Activated CD4-positive, alpha-beta T cell treated with anti-CD3 and anti-CD28 coated beads, Interleukin-2, amount 10 ng/mL, durations not matched to agents 24 days and 14 days (primary cell): ENCODE data around the gene RAPGEF3. TPM values are rescaled to one million over a fixed set of nuclear protein-coding genes. Genes with fewer than 3 reads are reported as not detected.
A peak's percentile ranks its signal among the peaks of the same experiment; 100 is the strongest.

ENCODE experiments used
- DNase-seq: peaks from one replicate; pipeline ENCODE4 v3.0.0; 2022
- H3K27ac Mint-ChIP-seq: one replicate; pipeline ENCODE4 v1.8.0; 2022; ENCODE audit warnings: mild to moderate bottlenecking, mixed read lengths
- H3K27me3 Mint-ChIP-seq: one replicate; pipeline ENCODE4 v1.8.0; 2022; ENCODE audit warnings: mixed read lengths
- H3K36me3 Mint-ChIP-seq: one replicate; pipeline ENCODE4 v1.8.0; 2022; ENCODE audit warnings: low read depth, mild to moderate bottlenecking, mixed read lengths
- H3K4me1 Mint-ChIP-seq: one replicate; pipeline ENCODE4 v1.8.0; 2021; ENCODE audit warnings: mixed read lengths
- H3K4me3 Mint-ChIP-seq: one replicate; pipeline ENCODE4 v1.8.0; 2022; ENCODE audit warnings: mild to moderate bottlenecking, moderate library complexity, mixed read lengths
- H3K9me3 Mint-ChIP-seq: one replicate; pipeline ENCODE4 v1.8.0; 2021; ENCODE audit warnings: mixed read lengths
- intact Hi-C: fragments of 100-400 bp; cut with micrococcal nuclease; formaldehyde crosslinking; loops from one replicate; pipeline ENCODE4 v1.15.1; 2023
- total RNA-seq: library from RNA; stranded (reverse); gene quantifications from 2 replicates; pipeline ENCODE4 v1.2.3, GENCODE V29; 2022

RAPGEF3 gene, protein sequence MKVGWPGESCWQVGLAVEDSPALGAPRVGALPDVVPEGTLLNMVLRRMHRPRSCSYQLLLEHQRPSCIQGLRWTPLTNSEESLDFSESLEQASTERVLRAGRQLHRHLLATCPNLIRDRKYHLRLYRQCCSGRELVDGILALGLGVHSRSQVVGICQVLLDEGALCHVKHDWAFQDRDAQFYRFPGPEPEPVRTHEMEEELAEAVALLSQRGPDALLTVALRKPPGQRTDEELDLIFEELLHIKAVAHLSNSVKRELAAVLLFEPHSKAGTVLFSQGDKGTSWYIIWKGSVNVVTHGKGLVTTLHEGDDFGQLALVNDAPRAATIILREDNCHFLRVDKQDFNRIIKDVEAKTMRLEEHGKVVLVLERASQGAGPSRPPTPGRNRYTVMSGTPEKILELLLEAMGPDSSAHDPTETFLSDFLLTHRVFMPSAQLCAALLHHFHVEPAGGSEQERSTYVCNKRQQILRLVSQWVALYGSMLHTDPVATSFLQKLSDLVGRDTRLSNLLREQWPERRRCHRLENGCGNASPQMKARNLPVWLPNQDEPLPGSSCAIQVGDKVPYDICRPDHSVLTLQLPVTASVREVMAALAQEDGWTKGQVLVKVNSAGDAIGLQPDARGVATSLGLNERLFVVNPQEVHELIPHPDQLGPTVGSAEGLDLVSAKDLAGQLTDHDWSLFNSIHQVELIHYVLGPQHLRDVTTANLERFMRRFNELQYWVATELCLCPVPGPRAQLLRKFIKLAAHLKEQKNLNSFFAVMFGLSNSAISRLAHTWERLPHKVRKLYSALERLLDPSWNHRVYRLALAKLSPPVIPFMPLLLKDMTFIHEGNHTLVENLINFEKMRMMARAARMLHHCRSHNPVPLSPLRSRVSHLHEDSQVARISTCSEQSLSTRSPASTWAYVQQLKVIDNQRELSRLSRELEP
- total RNA-seq, result 3.6 and 4.5 TPM in 2 replicates

DNA sequence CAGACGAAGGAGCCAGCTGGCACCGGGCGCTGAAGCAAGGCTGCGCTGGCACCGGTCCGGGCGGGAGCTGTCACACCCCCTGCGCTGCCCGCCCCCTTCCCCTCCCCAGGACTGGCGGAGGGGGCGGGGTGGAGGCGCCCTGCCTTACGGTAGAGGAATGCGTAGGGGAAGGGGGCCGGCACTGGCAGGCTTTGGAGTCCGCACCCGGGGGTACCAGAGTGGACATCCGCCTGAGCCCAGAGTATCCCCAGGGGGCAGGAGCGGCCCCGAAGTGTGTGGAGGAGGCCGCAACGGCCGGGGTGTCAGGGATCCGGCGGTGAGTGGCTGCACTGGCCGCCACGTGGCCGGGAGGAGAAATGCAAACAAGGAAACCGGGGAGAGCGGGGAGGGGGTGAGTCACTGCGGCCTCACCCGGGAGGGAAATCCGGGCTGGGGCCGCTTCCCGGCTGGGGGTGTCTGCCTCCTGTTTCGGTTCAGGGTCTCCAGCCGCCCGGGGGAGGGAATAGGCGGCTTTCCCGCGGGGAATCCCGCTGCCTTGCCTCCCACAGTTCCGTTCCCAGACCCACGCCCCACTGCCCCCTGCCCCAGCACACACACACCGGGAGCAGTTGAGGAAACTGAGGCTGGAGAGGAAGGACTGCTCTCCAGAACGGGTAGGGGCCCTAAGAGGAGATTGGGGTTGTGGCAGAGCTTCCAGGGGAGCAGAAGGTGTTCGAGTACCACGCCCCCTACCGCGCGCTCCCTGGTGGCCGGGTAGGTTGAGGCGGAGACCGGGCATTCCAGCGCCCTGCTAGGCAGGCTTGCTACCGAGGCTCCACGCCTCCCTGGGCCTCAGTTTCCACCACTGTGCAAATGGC lies at the start of gene RAPGEF3:
RAPGEF3 (minus strand) TSS at position 47 of the 857 bp plus-strand sequence. CDS start 324 bp downstream, outside the sequence.
- Mint-ChIP-seq H3K36me3 (no peaks in the 10 kb centered on the region), H3K4me1 (peaks cover 59% of the 10 kb centered on the region), H3K27ac (peak within 1 kb of the TSS; percentile 60), H3K4me3 (peak within 1 kb of the TSS; percentile 82), H3K9me3 (no peaks in the 10 kb centered on the region), H3K27me3 (peaks cover 2% of the 10 kb centered on the region)
- intact Hi-C loops, result loop anchor here (2.0 to 5.0 kb wide), 3 partner anchors 16 to 1492 kb away; partner anchors contain the start of gene SLC38A1
- peak; percentile 91 for DNase-seq

DNA sequence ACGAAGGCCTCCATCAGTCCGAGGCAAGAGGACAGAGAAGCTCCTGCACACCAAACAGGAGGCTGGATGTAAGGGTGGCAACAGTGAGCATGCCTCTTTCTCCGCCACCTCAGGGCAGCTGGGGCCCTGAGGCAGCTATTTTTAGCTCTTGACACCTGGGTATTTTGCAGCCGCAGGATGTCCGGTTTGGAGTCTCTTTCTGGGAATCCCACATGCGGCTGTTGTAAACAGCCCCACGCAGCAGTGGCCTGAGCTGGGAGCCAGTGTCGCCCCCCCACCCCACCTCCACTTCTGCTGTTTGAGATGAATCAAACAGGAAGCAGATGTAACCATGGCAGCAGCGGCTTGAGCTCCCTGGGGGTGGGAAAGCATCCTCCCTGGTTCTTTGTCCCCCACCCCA lies 49.4 kb upstream of the RAPGEF3 start:
- DNase-seq, result peak; percentile 95
- peak overlapping the region; percentile 80 for H3K4me3 Mint-ChIP-seq
- H3K27me3 Mint-ChIP-seq, result no peaks in the 10 kb centered on the region
- no peaks in the 10 kb centered on the region for H3K9me3 Mint-ChIP-seq
- peaks cover 80% of the 10 kb centered on the region for H3K36me3 Mint-ChIP-seq
- H3K27ac Mint-ChIP-seq, result peak overlapping the region; percentile 99
- H3K4me1 Mint-ChIP-seq, result peaks cover 92% of the 10 kb centered on the region
- intact Hi-C loops, result loop anchor here (1.0 to 2.0 kb wide), 5 partner anchors 10 to 77 kb away; no protein-coding TSS in a partner anchor

DNA sequence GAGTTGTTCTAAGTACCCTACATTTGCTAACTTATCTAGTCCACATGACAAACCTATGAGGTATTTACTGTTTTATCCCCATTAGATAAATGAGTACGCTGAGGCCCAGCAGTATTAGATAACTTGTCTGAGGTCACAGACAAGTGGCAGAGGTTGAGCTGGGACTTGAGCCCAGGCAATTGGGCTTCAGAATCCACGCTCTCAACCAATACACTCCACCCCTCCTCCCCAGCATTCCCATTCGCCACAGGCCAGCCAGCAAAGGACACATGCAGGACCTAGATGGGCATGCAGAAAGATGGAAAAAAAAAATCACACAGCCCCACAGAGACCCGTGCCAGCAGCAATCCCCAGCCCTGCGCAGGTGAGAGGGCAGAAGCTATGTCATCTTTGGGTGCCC lies 48.7 kb upstream of the RAPGEF3 start:
- peak overlapping the region; percentile 99 for H3K27ac Mint-ChIP-seq
- no peaks in the 10 kb centered on the region for H3K9me3 Mint-ChIP-seq
- H3K27me3 Mint-ChIP-seq, result no peaks in the 10 kb centered on the region
- DNase-seq, result no peak
- intact Hi-C loops, result no loop called here
- H3K4me3 Mint-ChIP-seq, result peak overlapping the region; percentile 80
- H3K4me1 Mint-ChIP-seq, result peaks cover 94% of the 10 kb centered on the region
- peaks cover 81% of the 10 kb centered on the region for H3K36me3 Mint-ChIP-seq

DNA sequence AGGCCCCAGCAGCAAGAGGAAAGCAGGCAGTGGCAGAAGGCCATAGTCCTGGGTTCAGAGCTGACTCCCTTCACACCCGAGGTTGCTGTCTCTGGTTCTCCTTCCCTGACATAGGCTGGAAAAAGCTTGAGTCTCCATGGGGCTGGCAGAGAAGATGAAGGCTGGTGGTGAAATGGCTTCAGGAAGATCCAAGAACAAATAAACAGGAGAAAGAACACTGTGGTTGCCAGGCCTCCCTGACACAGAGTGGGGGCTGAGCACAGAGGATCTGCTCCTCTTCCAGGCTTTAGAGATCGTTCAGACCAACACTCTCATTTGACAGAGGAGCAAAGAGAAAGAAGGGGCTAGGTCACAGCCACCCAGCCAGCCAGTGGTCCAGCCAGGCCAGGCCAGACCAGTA lies 46.7 kb upstream of the RAPGEF3 start:
- peak overlapping the region; percentile 80 for H3K4me3 Mint-ChIP-seq
- no peak for DNase-seq
- peaks cover 81% of the 10 kb centered on the region for H3K36me3 Mint-ChIP-seq
- peak overlapping the region; percentile 99 for H3K27ac Mint-ChIP-seq
- H3K27me3 Mint-ChIP-seq, result no peaks in the 10 kb centered on the region
- intact Hi-C loops, result no loop called here
- no peaks in the 10 kb centered on the region for H3K9me3 Mint-ChIP-seq
- peaks cover 90% of the 10 kb centered on the region for H3K4me1 Mint-ChIP-seq

DNA sequence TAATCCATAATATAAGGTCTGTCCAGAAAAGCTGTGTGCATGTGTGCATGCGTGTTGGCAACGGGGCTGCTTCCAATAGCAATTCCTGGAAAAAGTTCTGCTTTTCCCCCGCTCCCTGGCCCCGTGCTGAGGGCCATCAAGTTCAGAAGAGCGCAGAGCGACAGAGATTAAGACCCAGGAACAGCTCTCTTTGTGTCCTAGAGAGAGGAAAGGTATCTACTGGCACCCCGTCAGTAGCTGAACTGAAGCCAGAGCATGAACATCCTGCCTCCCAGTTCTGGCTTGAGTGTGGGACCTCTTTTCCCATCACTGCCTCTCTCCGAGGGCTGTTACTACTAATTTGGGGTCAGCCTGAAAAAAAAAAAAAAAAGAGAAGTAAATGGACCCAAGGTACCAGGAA lies 45.5 kb upstream of the RAPGEF3 start:
- intact Hi-C loops, result no loop called here
- peak overlapping the region; percentile 99 for H3K27ac Mint-ChIP-seq
- no peak for DNase-seq
- peaks cover 83% of the 10 kb centered on the region for H3K4me1 Mint-ChIP-seq
- H3K27me3 Mint-ChIP-seq, result no peaks in the 10 kb centered on the region
- H3K9me3 Mint-ChIP-seq, result no peaks in the 10 kb centered on the region
- H3K4me3 Mint-ChIP-seq, result peak overlapping the region; percentile 80
- peaks cover 84% of the 10 kb centered on the region for H3K36me3 Mint-ChIP-seq

DNA sequence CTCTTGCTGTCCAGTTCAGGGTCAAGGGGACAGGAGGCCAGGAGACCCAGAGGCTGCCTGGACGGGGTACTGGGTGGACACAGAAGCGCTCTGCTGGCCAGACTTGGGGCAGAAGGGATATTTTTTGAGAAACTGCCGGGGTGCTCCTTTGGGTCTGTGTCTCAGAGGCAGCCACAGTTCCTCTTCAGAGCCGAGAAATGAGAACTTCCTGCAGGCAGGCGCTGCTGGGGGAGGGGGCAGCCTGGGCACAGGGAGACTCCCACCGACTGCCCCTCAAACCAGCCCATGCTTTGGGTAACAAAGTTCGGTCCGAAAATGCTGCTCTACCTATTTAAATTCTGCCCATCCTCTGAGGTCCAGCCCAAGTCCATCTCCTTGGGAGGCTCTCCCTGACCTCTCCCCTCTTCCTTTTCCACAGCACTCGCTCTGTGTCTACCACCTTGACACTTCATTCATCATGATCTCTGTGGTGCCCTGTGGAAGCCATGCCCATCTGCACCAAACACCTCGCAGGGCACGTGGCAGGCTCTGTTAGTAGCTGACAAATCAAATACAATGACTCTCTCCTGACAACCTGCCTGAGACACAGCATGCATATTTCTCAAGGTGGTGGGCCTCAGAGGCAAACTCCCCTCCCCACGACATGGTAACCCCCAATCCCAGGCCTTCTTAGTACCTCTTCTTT lies 44.7 kb upstream of the RAPGEF3 start:
- DNase-seq, result no peak
- Mint-ChIP-seq H3K4me1 (peaks cover 76% of the 10 kb centered on the region), H3K4me3 (peak overlapping the region; percentile 80), H3K36me3 (peaks cover 82% of the 10 kb centered on the region), H3K27ac (peak overlapping the region; percentile 99), H3K27me3 (no peaks in the 10 kb centered on the region), H3K9me3 (no peaks in the 10 kb centered on the region)
- intact Hi-C loops, result loop anchor here (2.0 kb wide), 1 partner anchor 15 kb away; no protein-coding TSS in a partner anchor

DNA sequence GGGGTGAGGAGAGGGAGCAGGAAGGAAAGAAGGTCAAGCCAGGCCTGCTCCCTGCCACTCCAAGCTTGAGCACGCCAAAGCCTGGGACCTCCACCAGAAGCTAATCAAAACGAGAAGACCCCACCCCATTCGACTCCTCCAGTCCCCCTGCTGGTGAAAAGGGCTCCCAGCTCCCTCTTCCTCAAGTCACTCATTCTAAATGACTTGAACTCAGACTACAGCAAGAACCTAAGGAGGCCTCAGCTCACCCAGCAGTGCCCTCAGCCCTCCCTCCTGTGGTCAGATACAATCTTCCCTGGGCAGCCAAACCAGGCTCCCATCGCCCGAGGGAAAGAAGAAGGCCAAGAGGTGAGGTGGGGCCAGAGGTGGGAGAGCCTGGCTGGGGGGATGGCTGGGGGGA lies 43.6 kb upstream of the RAPGEF3 start:
- Mint-ChIP-seq H3K27me3 (no peaks in the 10 kb centered on the region), H3K36me3 (peaks cover 80% of the 10 kb centered on the region), H3K4me1 (peaks cover 70% of the 10 kb centered on the region), H3K9me3 (no peaks in the 10 kb centered on the region), H3K27ac (peak overlapping the region; percentile 99), H3K4me3 (peak overlapping the region; percentile 80)
- no peak for DNase-seq
- intact Hi-C loops, result loop anchor here (2.0 kb wide), 1 partner anchor 14 kb away; no protein-coding TSS in a partner anchor

DNA sequence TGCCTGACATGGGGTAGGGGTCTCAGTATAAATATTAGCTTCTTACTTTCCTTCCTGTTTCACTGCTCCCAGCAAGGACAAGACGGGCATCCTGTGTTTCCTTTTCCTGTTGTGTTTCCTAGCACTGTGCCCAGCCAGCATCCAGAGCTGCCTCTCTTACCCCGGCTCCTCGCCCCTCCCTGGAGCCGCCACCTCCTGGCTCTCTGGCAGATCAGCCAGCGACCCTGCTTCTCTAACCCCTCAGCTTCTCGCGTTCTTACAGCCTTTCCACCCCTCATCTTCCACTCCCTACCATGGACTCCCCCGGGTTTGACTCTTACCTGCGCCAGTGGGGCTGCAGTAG lies 43.2 kb upstream of the RAPGEF3 start:
- H3K27me3 Mint-ChIP-seq, result no peaks in the 10 kb centered on the region

DNA sequence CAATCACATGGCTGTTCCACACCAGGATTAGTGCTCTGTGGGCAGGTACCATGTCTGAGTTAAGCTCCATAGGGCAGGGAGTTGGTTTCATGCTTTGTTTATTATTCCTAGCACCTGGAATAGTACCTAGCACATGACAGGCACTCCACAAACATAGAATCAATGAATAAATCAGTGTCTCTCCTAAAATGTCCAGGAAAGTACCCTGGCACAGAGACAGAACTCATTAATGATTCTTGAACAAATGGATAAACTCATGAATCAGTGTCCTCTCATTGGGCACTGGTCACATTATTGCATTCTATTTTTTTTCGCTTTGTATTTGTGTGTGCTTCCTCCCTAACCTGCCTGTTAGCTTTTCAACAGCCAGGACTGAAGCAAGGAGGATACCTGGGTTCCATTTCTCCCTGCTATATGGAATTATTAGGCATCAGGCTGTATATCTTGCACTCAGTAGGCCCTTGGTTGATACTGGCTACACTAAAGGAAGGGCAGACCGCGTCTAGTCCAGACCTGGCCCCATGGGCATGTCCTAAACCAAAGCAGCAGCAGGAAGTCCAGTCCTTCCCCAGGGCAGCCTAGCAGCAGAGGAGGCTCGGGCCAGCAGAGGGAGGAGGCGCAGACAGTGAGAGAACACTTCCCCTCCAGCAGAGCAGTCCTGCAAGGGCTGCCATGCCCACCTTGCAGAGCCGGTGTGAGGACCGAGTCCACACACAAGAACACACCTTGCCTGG lies 42.7 kb upstream of the RAPGEF3 start:
- intact Hi-C loops, result no loop called here
- H3K9me3 Mint-ChIP-seq, result no peaks in the 10 kb centered on the region
- peaks cover 60% of the 10 kb centered on the region for H3K4me1 Mint-ChIP-seq
- DNase-seq, result no peak
- peaks cover 79% of the 10 kb centered on the region for H3K36me3 Mint-ChIP-seq
- H3K27ac Mint-ChIP-seq, result peak overlapping the region; percentile 99
- no peak overlapping the region for H3K4me3 Mint-ChIP-seq
- no peaks in the 10 kb centered on the region for H3K27me3 Mint-ChIP-seq

More for the DNA sequence above, 43.2 kb upstream of the RAPGEF3 start:
- Mint-ChIP-seq H3K9me3 (no peaks in the 10 kb centered on the region), H3K36me3 (peaks cover 81% of the 10 kb centered on the region), H3K4me3 (peak overlapping the region; percentile 80), H3K4me1 (peaks cover 66% of the 10 kb centered on the region), H3K27ac (peak overlapping the region; percentile 99)
- no peak for DNase-seq
- intact Hi-C loops, result loop anchor here (2.0 kb wide), 1 partner anchor 13 kb away; no protein-coding TSS in a partner anchor

DNA sequence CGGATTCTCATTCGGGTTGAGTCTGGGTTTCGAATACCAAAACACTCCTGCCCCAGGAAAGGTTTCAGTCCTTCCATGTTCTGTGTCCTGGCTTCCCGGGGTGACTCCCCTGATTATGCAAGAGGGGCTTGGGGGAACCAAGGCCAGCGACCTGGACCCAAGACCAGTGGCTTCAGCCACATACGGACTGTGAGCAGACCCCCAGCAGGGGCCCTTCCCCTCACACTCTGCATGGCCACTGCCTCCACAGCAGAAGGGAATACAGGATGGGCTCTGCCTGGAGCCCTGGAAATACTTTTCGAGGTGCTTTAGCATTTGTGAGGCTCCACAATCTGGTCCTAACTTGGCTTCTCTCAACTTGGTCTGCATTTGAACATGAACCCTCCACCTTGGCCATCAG lies 41.9 kb upstream of the RAPGEF3 start:
- peaks cover 53% of the 10 kb centered on the region for H3K4me1 Mint-ChIP-seq
- H3K27ac Mint-ChIP-seq, result peak overlapping the region; percentile 89
- no peaks in the 10 kb centered on the region for H3K9me3 Mint-ChIP-seq
- DNase-seq, result no peak
- intact Hi-C loops, result no loop called here
- H3K27me3 Mint-ChIP-seq, result no peaks in the 10 kb centered on the region
- H3K36me3 Mint-ChIP-seq, result peaks cover 75% of the 10 kb centered on the region
- H3K4me3 Mint-ChIP-seq, result no peak overlapping the region

DNA sequence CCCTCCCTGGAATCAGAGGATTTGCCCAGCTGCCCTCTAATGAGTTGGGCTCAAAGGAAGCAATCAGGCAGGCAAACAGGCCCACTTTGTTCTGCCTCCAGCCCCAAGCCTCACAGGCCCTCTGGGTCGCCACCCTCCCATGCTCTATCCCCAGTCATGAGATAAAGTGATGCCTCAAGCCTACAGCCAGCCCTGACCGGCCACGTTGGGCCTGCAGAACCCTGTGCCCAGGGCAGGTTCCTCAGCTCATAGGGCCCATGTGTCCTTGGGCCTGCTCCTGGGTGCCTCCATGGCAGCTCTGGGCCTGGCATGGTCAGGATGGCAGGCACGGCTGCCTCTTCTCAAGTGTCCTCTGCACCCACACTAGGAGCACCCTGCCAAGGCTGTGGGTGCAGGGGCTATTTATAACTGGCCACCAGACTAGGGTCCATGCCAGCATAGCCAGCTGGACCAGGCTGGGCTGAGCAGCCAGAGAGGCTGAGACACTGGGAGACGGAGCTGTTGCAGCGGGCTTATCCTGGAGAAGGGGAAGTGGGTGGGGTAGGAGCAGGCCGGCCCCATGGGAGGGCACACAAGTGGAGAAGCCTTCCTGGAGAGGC lies 40.8 kb upstream of the RAPGEF3 start:
- H3K9me3 Mint-ChIP-seq, result no peaks in the 10 kb centered on the region
- peak overlapping the region; percentile 67 for H3K27ac Mint-ChIP-seq
- H3K4me3 Mint-ChIP-seq, result no peak overlapping the region
- peaks cover 73% of the 10 kb centered on the region for H3K36me3 Mint-ChIP-seq
- no peak for DNase-seq
- intact Hi-C loops, result no loop called here
- peaks cover 41% of the 10 kb centered on the region for H3K4me1 Mint-ChIP-seq
- no peaks in the 10 kb centered on the region for H3K27me3 Mint-ChIP-seq

DNA sequence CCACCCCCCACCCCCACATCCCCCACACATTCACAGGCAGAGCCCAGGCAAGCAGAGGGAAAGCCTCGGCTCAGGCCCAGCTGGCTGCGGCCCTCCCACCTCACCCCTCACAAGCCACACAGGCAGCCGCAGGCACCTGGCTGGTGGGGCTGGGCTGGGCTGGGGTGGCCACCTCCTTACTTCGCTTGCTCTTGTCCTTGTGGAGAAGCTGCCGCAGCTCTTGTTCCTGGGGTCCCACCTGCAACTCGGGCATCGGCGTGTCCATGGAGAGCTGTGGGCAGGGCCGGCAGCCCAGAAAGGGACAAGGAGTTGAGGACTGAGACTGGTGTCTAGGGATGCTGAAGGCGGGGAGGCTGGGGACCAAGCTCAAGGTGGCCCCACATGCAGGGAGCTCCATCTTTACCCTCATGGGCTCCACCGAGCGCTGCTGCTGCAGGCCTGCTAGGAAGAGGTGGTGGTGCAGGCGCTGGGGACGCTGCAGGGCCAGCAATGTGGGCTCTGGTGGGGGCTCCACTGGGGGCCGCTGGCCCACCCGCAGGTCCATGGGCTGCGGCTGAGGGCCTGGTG lies 39.8 kb upstream of the RAPGEF3 start:
- Mint-ChIP-seq H3K4me3 (no peak overlapping the region), H3K36me3 (peaks cover 74% of the 10 kb centered on the region), H3K9me3 (no peaks in the 10 kb centered on the region), H3K4me1 (peaks cover 32% of the 10 kb centered on the region), H3K27ac (peak overlapping the region; percentile 62), H3K27me3 (no peaks in the 10 kb centered on the region)
- DNase-seq, result no peak
- intact Hi-C loops, result no loop called here
